OCI-LY3 (cell line): ENCODE results near the gene CACNA1E.

Source experiments
- H2AFZ ChIP-seq: fragments of 200-600, 300-600 bp; shearing (Covaris generic); 2 replicates; pipeline ENCODE4 v1.6.0; 2014; ENCODE audit warnings: antibody characterized with exemption, low read depth, low read length
- H3K27ac ChIP-seq: fragments of 200-600, 300-600 bp; sonication (generic); 2 replicates; pipeline ENCODE4 v1.5.1; 2014; ENCODE audit warnings: mild to moderate bottlenecking, low read length, moderate library complexity, mixed read lengths
- H3K27me3 ChIP-seq: fragments of 200-600, 300-600 bp; sonication (generic); 2 replicates; pipeline ENCODE4 v1.6.1; 2014; ENCODE audit warnings: low read depth, low read length, mixed read lengths
- H3K36me3 ChIP-seq: fragments of 200-600, 300-600 bp; sonication (generic); replicated peaks from 2 replicates; pipeline ENCODE3; 2014; ENCODE audit warnings: low read depth, low read length, mixed read lengths
- H3K4me1 ChIP-seq: fragments of 300-600, 200-600 bp; sonication (generic); 2 replicates; pipeline ENCODE4 v1.6.1; 2014; ENCODE audit warnings: low read length, mixed read lengths
- H3K4me2 ChIP-seq: fragments of 200-600, 300-600 bp; sonication (generic); 2 replicates; pipeline ENCODE4 v1.6.1; 2014; ENCODE audit warnings: low read length, mixed read lengths
- H3K4me3 ChIP-seq: fragments of 300-600, 200-600 bp; sonication (generic); 2 replicates; pipeline ENCODE4 v1.5.1; 2014; ENCODE audit warnings: antibody characterized with exemption, mild to moderate bottlenecking, low read length, moderate library complexity
- H3K79me2 ChIP-seq: fragments of 300-600, 200-600 bp; shearing (Covaris generic); 2 replicates; pipeline ENCODE4 v1.6.1; 2014; ENCODE audit warnings: mild to moderate bottlenecking, low read length, mixed read lengths
- H3K9ac ChIP-seq: fragments of 300-600, 200-600 bp; shearing (Covaris generic); 2 replicates; pipeline ENCODE4 v1.6.0; 2014; ENCODE audit warnings: mild to moderate bottlenecking, low read length, moderate library complexity
- H3K9me3 ChIP-seq: fragments of 200-600, 300-600 bp; shearing (Covaris generic); 2 replicates; pipeline ENCODE4 v1.6.1; 2014; ENCODE audit warnings: low read length, mixed read lengths; ENCODE audit not compliant: insufficient read depth
- H4K20me1 ChIP-seq: fragments of 200-600, 300-600 bp; sonication (generic); 2 replicates; pipeline ENCODE4 v1.6.1; 2016; ENCODE audit warnings: low read length, mixed read lengths; ENCODE audit not compliant: insufficient read depth
- CTCF ChIP-seq: fragments of 200-600, 300-600 bp; sonication (generic); IDR thresholded peaks from 2 replicates; pipeline ENCODE4 v1.5.1; 2014; ENCODE audit warnings: antibody characterized with exemption, low read length, low read depth
- EZH2phosphoT487 ChIP-seq: fragments of 200-600 bp; shearing (Covaris generic); IDR thresholded peaks from 2 replicates; pipeline ENCODE4 v1.6.1; 2018; ENCODE audit warnings: antibody characterized with exemption, mixed run types, low read depth

Gene CACNA1E

GRCh38 chr1:181583598-181583997 lies 100.3 kb downstream of the CACNA1E start:
- Histone ChIP-seq H3K9me3 (no peaks in the 10 kb centered on the region), H3K9ac (no peak overlapping the region), H3K4me1 (no peaks in the 10 kb centered on the region), H3K4me2 (no peak overlapping the region), H4K20me1 (no peaks in the 10 kb centered on the region), H3K79me2 (no peaks in the 10 kb centered on the region), H2AFZ (no peak overlapping the region), H3K36me3 (no peaks in the 10 kb centered on the region), H3K27me3 (peaks cover 27% of the 10 kb centered on the region), H3K4me3 (no peak overlapping the region), H3K27ac (no peak overlapping the region)
- no peak for TF ChIP-seq EZH2phosphoT487
- no peak for TF ChIP-seq CTCF

- Histone ChIP-seq H3K4me1 (no peaks in the 10 kb centered on the region), H3K79me2 (no peaks in the 10 kb centered on the region), H3K36me3 (no peaks in the 10 kb centered on the region), H3K27ac (no peak overlapping the region), H3K9ac (no peak overlapping the region), H3K4me3 (no peak overlapping the region), H3K27me3 (peaks cover 29% of the 10 kb centered on the region), H3K9me3 (no peaks in the 10 kb centered on the region), H3K4me2 (no peak overlapping the region), H4K20me1 (no peaks in the 10 kb centered on the region), H2AFZ (no peak overlapping the region)
- TF ChIP-seq EZH2phosphoT487 = no peak
- peak; percentile 16; the same call in 1 of the 2 replicates for TF ChIP-seq CTCF
These were observed 104.6 kb downstream of the CACNA1E start for GRCh38 chr1:181587870-181588438.

- no peaks in the 10 kb centered on the region for H3K4me1 ChIP-seq
- no peaks in the 10 kb centered on the region for H3K79me2 ChIP-seq
- no peaks in the 10 kb centered on the region for H3K36me3 ChIP-seq
- no peak overlapping the region for H3K4me3 ChIP-seq
- H4K20me1 ChIP-seq = no peaks in the 10 kb centered on the region
- H3K9ac ChIP-seq = no peak overlapping the region
- H3K27me3 ChIP-seq = peaks cover 32% of the 10 kb centered on the region
- H2AFZ ChIP-seq = no peak overlapping the region
- H3K27ac ChIP-seq = no peak overlapping the region
- H3K9me3 ChIP-seq = no peaks in the 10 kb centered on the region
- no peak overlapping the region for H3K4me2 ChIP-seq
- TF ChIP-seq EZH2phosphoT487 = no peak
- no peak for TF ChIP-seq CTCF
These were observed 105.3 kb downstream of the CACNA1E start for GRCh38 chr1:181588631-181589030.

GRCh38 chr1:181592255-181592859 lies 109.0 kb downstream of the CACNA1E start:
- no peak overlapping the region for H2AFZ ChIP-seq
- no peaks in the 10 kb centered on the region for H3K36me3 ChIP-seq
- H3K4me2 ChIP-seq = no peak overlapping the region
- peaks cover 20% of the 10 kb centered on the region for H3K27me3 ChIP-seq
- H3K4me3 ChIP-seq = no peak overlapping the region
- no peak for TF ChIP-seq EZH2phosphoT487
- no peak for TF ChIP-seq CTCF
- H3K4me1 ChIP-seq = no peaks in the 10 kb centered on the region
- no peak overlapping the region for H3K27ac ChIP-seq
- no peaks in the 10 kb centered on the region for H3K79me2 ChIP-seq
- no peaks in the 10 kb centered on the region for H4K20me1 ChIP-seq
- H3K9ac ChIP-seq = no peak overlapping the region
- H3K9me3 ChIP-seq = no peaks in the 10 kb centered on the region
